Keratinocyte (primary cell): Measurements from ENCODE around the gene TSEN34.

Experiments used
- EZH2 ChIP-seq: IDR thresholded peaks from one replicate; pipeline ENCODE4 v1.6.1; 2012; ENCODE audit warnings: inconsistent platforms, mild to moderate bottlenecking, low read length, moderate library complexity
- TF ChIP-seq, protein P1 (sequence below), 3 experiments: IDR thresholded peaks in 1 of 3; conservative IDR thresholded peaks in 1 of 3; optimal IDR thresholded peaks in 1 of 3; 2 replicates in 2 of 3; 3 replicates in 1 of 3; pipeline versions ENCODE3 to v1.5.1; 2011; ENCODE audit warnings: low read length in 3 of 3, mild to moderate bottlenecking in 3 of 3, moderate library complexity in 2 of 3, control low read depth in 1 of 3, inconsistent platforms in 1 of 3; ENCODE audit not compliant: insufficient read depth in 2 of 3; ENCODE audit errors: extremely low read depth in 1 of 3

DNA sequence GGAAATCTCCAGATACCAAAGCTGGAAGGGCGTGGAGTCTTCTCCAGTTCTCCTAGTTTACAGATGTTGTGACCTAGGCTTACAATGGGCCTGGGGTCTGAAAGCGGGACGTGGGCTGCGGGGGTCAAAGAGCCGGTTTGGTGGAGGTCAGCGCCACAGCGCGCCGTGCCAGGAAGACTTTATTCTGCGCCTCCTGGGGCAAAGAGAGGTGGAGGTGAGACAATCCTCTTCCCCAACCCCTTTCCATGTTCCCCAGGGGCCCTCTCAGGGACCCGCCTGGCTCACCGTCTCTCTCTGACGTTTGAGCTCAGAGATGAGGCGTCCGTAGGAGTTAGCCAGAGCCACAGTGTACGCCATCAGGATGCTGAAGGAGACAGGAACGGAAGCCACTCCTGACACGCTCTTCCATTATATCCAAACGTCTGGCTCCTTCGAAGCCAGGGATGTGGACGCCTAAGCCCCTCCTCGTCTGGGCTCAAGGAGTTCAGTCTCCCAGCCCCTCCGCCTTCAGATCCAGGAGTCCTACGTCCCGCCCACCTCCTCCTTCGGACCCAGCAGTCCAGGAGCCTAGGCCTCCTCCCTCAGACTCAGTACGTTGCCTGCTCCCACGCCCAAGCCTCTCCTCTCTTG, 30.8 kb upstream of the TSEN34 start:
- TF ChIP-seq, protein P1, sequence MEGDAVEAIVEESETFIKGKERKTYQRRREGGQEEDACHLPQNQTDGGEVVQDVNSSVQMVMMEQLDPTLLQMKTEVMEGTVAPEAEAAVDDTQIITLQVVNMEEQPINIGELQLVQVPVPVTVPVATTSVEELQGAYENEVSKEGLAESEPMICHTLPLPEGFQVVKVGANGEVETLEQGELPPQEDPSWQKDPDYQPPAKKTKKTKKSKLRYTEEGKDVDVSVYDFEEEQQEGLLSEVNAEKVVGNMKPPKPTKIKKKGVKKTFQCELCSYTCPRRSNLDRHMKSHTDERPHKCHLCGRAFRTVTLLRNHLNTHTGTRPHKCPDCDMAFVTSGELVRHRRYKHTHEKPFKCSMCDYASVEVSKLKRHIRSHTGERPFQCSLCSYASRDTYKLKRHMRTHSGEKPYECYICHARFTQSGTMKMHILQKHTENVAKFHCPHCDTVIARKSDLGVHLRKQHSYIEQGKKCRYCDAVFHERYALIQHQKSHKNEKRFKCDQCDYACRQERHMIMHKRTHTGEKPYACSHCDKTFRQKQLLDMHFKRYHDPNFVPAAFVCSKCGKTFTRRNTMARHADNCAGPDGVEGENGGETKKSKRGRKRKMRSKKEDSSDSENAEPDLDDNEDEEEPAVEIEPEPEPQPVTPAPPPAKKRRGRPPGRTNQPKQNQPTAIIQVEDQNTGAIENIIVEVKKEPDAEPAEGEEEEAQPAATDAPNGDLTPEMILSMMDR (optimal IDR thresholded peaks at IDR 0.05 in 1 of 3, IDR thresholded peaks at IDR 0.05 in 1 of 3, conservative IDR thresholded peaks at IDR 0.05 in 1 of 3; ENCODE audit: extremely low read depth in 1 of 3, insufficient read depth in 2 of 3, low read length in 3 of 3) = no peak
- no peak for TF ChIP-seq EZH2
